HepG2 (cell line): ENCODE data around the gene SRP68. TPM values are rescaled to one million over a fixed set of nuclear protein-coding genes. Genes with fewer than 3 reads are reported as not detected.

Source experiments
- ATAC-seq: fragments of 200-7000 bp; cut with Tn5 transposase; 3 replicates; pipeline ENCODE4 v1.9.1; 2020; ENCODE audit warnings: mild to moderate bottlenecking, moderate library complexity
- BruUV-seq: library from RNA; stranded (reverse); fragments of 400-500 nt; replicated peaks from 2 replicates; lab custom pipeline; 2021; lab: Mats Ljungman, UMichigan
- CTCF ChIA-PET: fragments of 300-600 bp; formaldehyde crosslinking; extraction: SDS; loops from one replicate; lab custom pipeline; 2021; ENCODE audit warnings: low total read pairs, inconsistent platforms, low intra/inter-chr PET ratio; lab: Yijun Ruan, JAX
- POLR2A ChIA-PET: fragments of 350-600 bp; sonication (Branson Sonifier 250); formaldehyde crosslinking; loops from one replicate; lab custom pipeline; 2020; ENCODE audit warnings: antibody characterized with exemption, inconsistent platforms; lab: Yijun Ruan, JAX
- DNase-seq: peaks from one replicate; pipeline ENCODE4 v3.0.0-alpha.2; 2015; ENCODE audit warnings: low spot score
- FAIRE-seq: peaks from 3 replicates; lab custom pipeline; 2011; peaks lifted over from hg19 to GRCh38; lab: Jason Lieb, UNC
- H2AFZ ChIP-seq: one replicate; pipeline ENCODE4 v1.6.1; 2011; ENCODE audit warnings: low read length, inconsistent platforms
- H3K27ac ChIP-seq: fragments of 300-600 bp; 3 replicates; pipeline ENCODE4 v1.8.0; 2011; ENCODE audit warnings: mixed run types, mild to moderate bottlenecking, mixed read lengths, low read length, inconsistent platforms; ENCODE audit not compliant: insufficient read depth; ENCODE audit errors: extremely low read length
- H3K27me3 ChIP-seq, 2 experiments: fragments of 200-600 bp in 1 of 2; 2 replicates in 1 of 2; 3 replicates in 1 of 2; pipeline versions ENCODE4 v1.6.0 to v1.8.0; 2011; ENCODE audit warnings: low read length in 2 of 2, mild to moderate bottlenecking in 2 of 2, moderate library complexity in 2 of 2, inconsistent platforms in 1 of 2; ENCODE audit not compliant: insufficient read depth in 2 of 2, control insufficient read depth in 1 of 2
- H3K36me3 ChIP-seq, 2 experiments: fragments of 200-600 bp in 1 of 2; replicated peaks in 1 of 2; 2 replicates in 1 of 2; 3 replicates in 1 of 2; pipeline versions ENCODE4 v1.5.1 to v1.8.0; 2011; ENCODE audit warnings: low read length in 2 of 2, inconsistent platforms in 1 of 2; ENCODE audit not compliant: insufficient read depth in 2 of 2, control insufficient read depth in 1 of 2
- H3K4me1 ChIP-seq: 2 replicates; pipeline ENCODE4 v1.5.1; 2012; ENCODE audit warnings: low read length, inconsistent platforms; ENCODE audit not compliant: insufficient read depth
- H3K4me2 ChIP-seq: 2 replicates; pipeline ENCODE4 v1.6.0; 2011; ENCODE audit warnings: low read depth, low read length, inconsistent platforms
- H3K4me3 ChIP-seq, 3 experiments: fragments of 200-600 bp in 1 of 3; sonication (generic), shearing (Covaris generic) in 1 of 3; replicated peaks in 1 of 3; 2 replicates each; pipeline ENCODE4 v1.5.1; 2011 to 2016; ENCODE audit warnings: low read length in 3 of 3, inconsistent platforms in 2 of 3, low read depth in 2 of 3, mild to moderate bottlenecking in 2 of 3, control low read depth in 1 of 3, mixed read lengths in 1 of 3; ENCODE audit not compliant: insufficient read depth in 1 of 3
- H3K79me2 ChIP-seq: one replicate; pipeline ENCODE4 v1.6.1; 2011; ENCODE audit warnings: low read length, inconsistent platforms; ENCODE audit not compliant: insufficient read depth
- H3K9ac ChIP-seq: 2 replicates; pipeline ENCODE4 v1.6.0; 2011; ENCODE audit warnings: mild to moderate bottlenecking, low read depth, low read length, inconsistent platforms; ENCODE audit not compliant: insufficient read depth
- H3K9me3 ChIP-seq: 2 replicates; pipeline ENCODE4 v1.5.1; 2012; ENCODE audit warnings: mild to moderate bottlenecking, low read length
- H4K20me1 ChIP-seq: 2 replicates; pipeline ENCODE4 v1.6.0; 2011; ENCODE audit warnings: inconsistent platforms, mild to moderate bottlenecking, low read length, moderate library complexity; ENCODE audit not compliant: insufficient read depth
- AGO2 ChIP-seq: fragments of 200-400 bp; formaldehyde crosslinking; optimal IDR thresholded peaks from 2 replicates; pipeline ENCODE3; 2017; ENCODE audit warnings: mild to moderate bottlenecking, low read depth, low read length, moderate library complexity
- ISL2 ChIP-seq: sonication (generic); formaldehyde crosslinking; IDR thresholded peaks from 2 replicates; pipeline ENCODE4 v1.5.0; 2020; ENCODE audit warnings: missing genetic modification reagents
- KDM5A ChIP-seq: fragments of 200-600 bp; sonication (generic); IDR thresholded peaks from 2 replicates; pipeline ENCODE4 v1.7.0; 2018; ENCODE audit warnings: antibody characterized with exemption, mild to moderate bottlenecking, low read length, borderline replicate concordance
- NCOA2 ChIP-seq: sonication (generic); formaldehyde crosslinking; IDR thresholded peaks from 2 replicates; pipeline ENCODE4 v1.8.0; 2022; ENCODE audit warnings: inconsistent platforms
- RBFOX2 ChIP-seq: fragments of 200-400 bp; formaldehyde crosslinking; IDR thresholded peaks from 2 replicates; pipeline ENCODE4 v1.6.1; 2017; ENCODE audit warnings: low read depth, mild to moderate bottlenecking, low read length
- RCOR2 ChIP-seq: IDR thresholded peaks from 2 replicates; pipeline ENCODE4 v1.6.1; 2016; ENCODE audit warnings: missing biosample characterization, missing genetic modification reagents
- SAFB2 ChIP-seq: sonication (generic); formaldehyde crosslinking; IDR thresholded peaks from 2 replicates; pipeline ENCODE4 v1.5.1; 2020; ENCODE audit warnings: missing genetic modification reagents, low read depth, mild to moderate bottlenecking, borderline replicate concordance
- SALL1 ChIP-seq: sonication (generic); formaldehyde crosslinking; IDR thresholded peaks from 2 replicates; pipeline ENCODE4 v1.8.0; 2022; ENCODE audit warnings: mild to moderate bottlenecking, missing genetic modification reagents
- TFDP1 ChIP-seq: IDR thresholded peaks from 2 replicates; pipeline ENCODE4 v1.6.1; 2016; ENCODE audit warnings: missing compliant biosample characterization, missing genetic modification reagents, borderline replicate concordance
- ZNF3 ChIP-seq: IDR thresholded peaks from 2 replicates; pipeline ENCODE4 v1.7.0; 2017; ENCODE audit warnings: inconsistent platforms
- ZNF367 ChIP-seq: sonication (generic); formaldehyde crosslinking; IDR thresholded peaks from 2 replicates; pipeline ENCODE4 v1.4.0; 2020; ENCODE audit warnings: missing genetic modification reagents, borderline replicate concordance
- ZNF503 ChIP-seq: sonication (generic); formaldehyde crosslinking; IDR thresholded peaks from 2 replicates; pipeline ENCODE4 v1.4.0; 2020; ENCODE audit warnings: missing genetic modification reagents
- ZNF772 ChIP-seq: sonication (generic); formaldehyde crosslinking; IDR thresholded peaks from 2 replicates; pipeline ENCODE4 v1.5.0; 2020; ENCODE audit warnings: mild to moderate bottlenecking, missing genetic modification reagents
- ZNF839 ChIP-seq: sonication (generic); formaldehyde crosslinking; IDR thresholded peaks from 2 replicates; pipeline ENCODE4 v1.4.0; 2020; ENCODE audit warnings: missing genetic modification reagents, mild to moderate bottlenecking, borderline replicate concordance
- ZNF883 ChIP-seq: sonication (generic); formaldehyde crosslinking; IDR thresholded peaks from 2 replicates; pipeline ENCODE4 v1.5.1; 2020; ENCODE audit warnings: mild to moderate bottlenecking, missing genetic modification reagents; ENCODE audit errors: not compliant biosample characterization
- WGBS: methylation state at CpG from one replicate; pipeline ENCODE4 v1.1.6; 2017; ENCODE audit warnings: low lambda C conversion rate; 5-methylcytosine and 5-hydroxymethylcytosine counted together
- in situ Hi-C: cut with HindIII; loops from 2 replicates; pipeline ENCODE4 v1.10.0; 2017; ENCODE audit warnings: low pct_unique_long_range_greater_than_20kb; ENCODE audit not compliant: extremely low pct_ligation_motif_present
- intact Hi-C: fragments of 100-400 bp; cut with micrococcal nuclease; formaldehyde crosslinking; loops from one replicate; pipeline ENCODE4 v1.10.0; 2022; ENCODE audit not compliant: unreplicated experiment
- polyA plus RNA-seq, 8 experiments: library from polyadenylated mRNA; depleted of rRNA in 3 of 8; stranded (reverse) in 7 of 8; unstranded in 1 of 8; fragments of >200 nt; fragmentation: Illumina TruSeq in 4 of 8; extraction: Trizol in 4 of 8; gene quantifications; 2 replicates each; pipeline versions ENCODE4 v1.2.1 to v1.2.3, GENCODE V29; 2011 to 2016; ENCODE audit warnings: low read depth in 4 of 8, missing spikeins in 1 of 8, mixed read lengths in 1 of 8; ENCODE audit not compliant: insufficient read depth in 1 of 8
- total RNA-seq, 5 experiments: library from RNA; depleted of rRNA; stranded (reverse); fragments of >200 nt; fragmentation: Illumina TruSeq; extraction: Trizol; gene quantifications; 2 replicates each; pipeline ENCODE4 v1.2.3, GENCODE V29; 2016; ENCODE audit warnings: low read depth in 1 of 5

SRP68 gene
- total and polyA plus RNA-seq, 2 of the 13 experiments (the other 11 are each of a cell fraction or from before 2014, with no cell fraction given) = 39.8 to 74.3 TPM

GRCh38 chr17:76090517-76091129, 18.3 kb upstream of the SRP68 start:
- no peak for FAIRE-seq
- H3K4me3 ChIP-seq = no peak overlapping the region
- ChIA-PET POLR2A (interaction anchor here (1.5 kb wide), 1 partner anchor 13 kb away, joined by 5 read pairs; the partner anchor contains the start of gene EXOC7), CTCF (no interaction called here)
- 96% methylated on average over 17 of the region's 17 CpGs for WGBS
- no peaks in the 10 kb centered on the region for H3K27me3 ChIP-seq
- in situ Hi-C loops = no loop called here
- no peaks in the 10 kb centered on the region for H3K9me3 ChIP-seq
- no peaks in the 10 kb centered on the region for H3K4me1 ChIP-seq
- no peaks in the 10 kb centered on the region for H4K20me1 ChIP-seq
- H3K9ac ChIP-seq = no peak overlapping the region
- TF ChIP-seq KDM5A (no peak), ZNF3 (no peak), SALL1 (no peak), ZNF883 (CRISPR knock-in tag) (no peak)
- peaks cover 69 to 92% of the 10 kb centered on the region in 2 experiments for H3K36me3 ChIP-seq
- no peak overlapping the region for H3K27ac ChIP-seq
- intact Hi-C loops = no loop called here
- H3K79me2 ChIP-seq = no peaks in the 10 kb centered on the region
- no peak overlapping the region for H2AFZ ChIP-seq
- no peak for DNase-seq
- BruUV-seq = no TSS peak
- no peak overlapping the region for H3K4me2 ChIP-seq
- no peak for ATAC-seq

GRCh38 chr17:76089680-76090516, 17.6 kb upstream of the SRP68 start:
- Histone ChIP-seq H4K20me1 (no peaks in the 10 kb centered on the region), H3K9me3 (no peaks in the 10 kb centered on the region), H3K79me2 (no peaks in the 10 kb centered on the region), H3K4me1 (no peaks in the 10 kb centered on the region), H2AFZ (no peak overlapping the region), H3K4me3 (no peak overlapping the region), H3K9ac (no peak overlapping the region), H3K27ac (no peak overlapping the region), H3K27me3 (no peaks in the 10 kb centered on the region), H3K4me2 (no peak overlapping the region), H3K36me3 (peaks cover 74 to 92% of the 10 kb centered on the region in 2 experiments)
- intact Hi-C loops = no loop called here
- DNase-seq (no peak), ATAC-seq (no peak), FAIRE-seq (no peak)
- ChIA-PET CTCF (interaction anchor here (0.6 kb wide), 1 partner anchor 229 kb away, joined by 3 read pairs; no protein-coding TSS in a partner anchor), POLR2A (interaction anchor here (1.5 kb wide), 1 partner anchor 13 kb away, joined by 5 read pairs; the partner anchor contains the start of gene EXOC7)
- 94% methylated on average over 32 of the region's 32 CpGs for WGBS
- in situ Hi-C loops = no loop called here
- BruUV-seq = no TSS peak
- TF ChIP-seq NCOA2 (CRISPR knock-in tag) = no peak
- TF ChIP-seq RCOR2 (CRISPR knock-in tag) = no peak
- no peak for TF ChIP-seq ZNF503 (CRISPR knock-in tag)
- no peak for TF ChIP-seq SAFB2 (CRISPR knock-in tag)
- no peak for TF ChIP-seq ZNF839 (CRISPR knock-in tag)
- peak; percentile 45 for TF ChIP-seq RBFOX2
- no peak for TF ChIP-seq ZNF367
- TF ChIP-seq AGO2 = peak; percentile 66
- no peak for TF ChIP-seq ISL2 (CRISPR knock-in tag)
- no peak for TF ChIP-seq ZNF772
- TF ChIP-seq TFDP1 (CRISPR knock-in tag) = no peak
